ENCODE measurements around the gene PAK1IP1.
"Not testable (repeated sequence)": the region's sequence is repeated elsewhere in the genome, so short reads cannot be mapped to it uniquely, and the experiment has no call there.

PAK1IP1 gene

GRCh38 chr6:10692965-10693538, 1.7 kb upstream of the PAK1IP1 start:
- no peak for FAIRE-seq

DNA sequence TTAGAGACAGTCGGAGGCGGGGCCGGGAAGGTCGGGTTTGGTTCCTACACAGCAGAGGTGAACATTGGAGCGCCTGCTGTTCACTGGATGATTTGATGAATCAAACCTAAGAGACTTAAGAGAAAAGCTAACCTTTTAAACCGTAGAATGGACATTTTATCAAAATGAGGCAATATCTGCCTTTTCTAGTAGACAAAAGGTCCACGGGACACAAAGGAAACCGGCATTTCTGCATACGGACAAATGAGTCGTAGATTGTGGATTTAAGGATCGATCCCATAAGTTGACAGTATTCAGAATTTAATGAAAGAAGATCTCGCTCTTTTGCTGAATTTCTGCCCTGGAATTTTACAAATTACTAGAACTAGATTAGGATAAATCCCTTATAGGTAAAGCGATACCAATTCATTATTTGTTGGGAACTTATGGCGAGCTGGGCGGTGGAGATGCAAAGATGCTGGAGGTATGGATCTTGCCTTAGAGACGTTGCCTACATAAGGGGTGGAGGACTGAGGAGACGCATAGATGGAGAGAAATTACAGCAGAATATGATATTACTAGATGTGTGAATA, 400 bp downstream of the PAK1IP1 start:
- no peak for FAIRE-seq

- no peak for FAIRE-seq
These were observed 1.9 kb downstream of the PAK1IP1 start for GRCh38 chr6:10696655-10697054.

DNA sequence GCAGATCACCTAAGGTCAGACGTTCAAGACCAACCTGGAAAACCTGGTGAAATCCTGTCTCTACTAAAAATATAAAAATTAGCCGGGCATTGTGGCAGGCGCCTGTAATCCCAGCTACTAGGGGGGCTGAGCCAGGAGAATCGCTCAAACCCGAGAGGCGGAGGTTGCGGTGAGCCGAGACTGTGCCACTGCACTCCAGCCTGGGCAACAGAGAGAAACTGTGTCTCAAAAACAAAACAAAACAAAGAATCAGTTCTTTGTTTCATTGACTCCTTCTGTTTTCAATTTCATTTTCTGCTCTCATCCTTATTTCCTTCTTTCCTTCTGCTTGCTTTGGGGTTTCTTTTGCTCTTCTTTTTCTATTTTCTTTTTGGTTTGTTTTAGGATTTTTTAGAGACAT, 19.2 kb downstream of the PAK1IP1 start:
- no peak for FAIRE-seq

- no peak for FAIRE-seq
These were observed 24.7 kb downstream of the PAK1IP1 start for GRCh38 chr6:10719296-10719963.

- no peak for FAIRE-seq
These were observed 25.1 kb downstream of the PAK1IP1 start for GRCh38 chr6:10719964-10720264.

DNA sequence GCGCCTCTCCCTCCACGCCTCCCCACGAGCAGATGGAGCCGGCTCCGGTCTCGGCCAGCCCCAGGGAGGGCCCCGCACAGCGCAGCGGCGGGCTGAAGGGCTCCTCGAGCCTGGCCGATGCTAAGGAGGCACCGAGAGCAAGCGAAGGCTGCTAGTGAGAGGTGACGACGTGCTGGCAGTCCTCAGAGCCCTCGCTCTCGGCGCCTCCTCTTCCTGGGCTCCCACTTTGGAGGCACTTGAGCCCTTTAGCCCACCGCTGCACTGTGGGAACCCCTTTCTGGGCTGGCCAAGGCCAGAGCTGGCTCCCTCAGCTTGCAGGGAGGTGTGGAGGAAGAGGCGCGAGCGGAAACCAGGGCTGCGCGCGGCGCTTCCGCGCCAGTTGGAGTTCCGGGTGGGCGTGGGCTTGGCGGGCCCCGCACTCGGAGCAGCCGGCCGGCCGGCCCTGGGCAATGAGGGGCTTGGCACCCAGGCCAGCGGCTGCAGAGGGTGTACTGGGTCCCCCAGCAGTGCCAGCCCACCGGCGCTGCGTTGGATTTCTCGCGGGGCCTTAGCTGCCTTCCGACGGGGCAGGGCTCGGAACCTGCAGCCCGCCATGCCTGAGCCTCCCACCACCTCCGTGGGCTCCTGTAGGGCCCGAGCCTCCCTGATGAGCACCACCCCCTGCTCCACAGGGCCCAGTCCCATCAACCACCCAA, 25.6 kb downstream of the PAK1IP1 start:
- no peak for FAIRE-seq

DNA sequence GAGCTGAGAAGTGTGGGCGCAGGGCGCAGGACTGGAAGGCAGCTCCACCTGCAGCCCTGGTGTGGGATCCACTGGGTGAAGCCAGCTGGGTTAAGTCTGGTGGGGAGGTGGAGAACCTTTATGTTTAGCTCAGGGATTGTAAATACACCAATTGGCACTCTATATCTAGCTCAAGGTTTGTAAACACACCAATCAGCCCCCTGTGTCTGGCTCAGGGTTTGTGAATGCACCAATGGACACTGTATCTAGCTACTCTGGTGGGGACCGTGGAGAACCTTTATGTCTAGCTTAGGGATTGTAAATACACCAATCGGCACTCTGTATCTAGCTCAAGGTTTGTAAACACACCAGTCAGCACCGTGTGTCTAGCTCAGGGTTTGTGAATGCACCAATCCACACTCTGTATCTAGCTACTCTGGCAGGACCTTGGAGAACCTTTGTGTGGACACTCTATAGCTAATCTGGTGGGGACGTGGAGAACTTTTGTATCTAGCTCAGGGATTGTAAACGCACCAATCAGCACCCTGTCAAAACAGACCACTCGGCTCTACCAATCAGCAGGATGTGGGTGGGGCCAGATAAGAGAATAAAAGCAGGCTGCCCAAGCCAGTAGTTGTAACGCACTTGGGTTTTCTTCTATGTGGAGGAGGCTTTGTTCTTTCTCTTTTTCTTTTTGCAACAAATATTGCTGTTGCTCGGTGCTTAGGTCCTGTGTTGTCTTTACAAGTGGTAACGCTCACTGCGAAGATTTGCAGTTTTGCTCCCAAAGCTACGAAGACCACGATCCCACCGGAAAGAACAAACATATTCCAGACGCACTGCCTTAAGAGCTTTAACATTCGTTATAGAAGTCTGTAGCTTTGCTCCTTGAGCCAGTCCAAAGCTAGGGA, 26.4 kb downstream of the PAK1IP1 start:
- not testable (repeated sequence) for FAIRE-seq

DNA sequence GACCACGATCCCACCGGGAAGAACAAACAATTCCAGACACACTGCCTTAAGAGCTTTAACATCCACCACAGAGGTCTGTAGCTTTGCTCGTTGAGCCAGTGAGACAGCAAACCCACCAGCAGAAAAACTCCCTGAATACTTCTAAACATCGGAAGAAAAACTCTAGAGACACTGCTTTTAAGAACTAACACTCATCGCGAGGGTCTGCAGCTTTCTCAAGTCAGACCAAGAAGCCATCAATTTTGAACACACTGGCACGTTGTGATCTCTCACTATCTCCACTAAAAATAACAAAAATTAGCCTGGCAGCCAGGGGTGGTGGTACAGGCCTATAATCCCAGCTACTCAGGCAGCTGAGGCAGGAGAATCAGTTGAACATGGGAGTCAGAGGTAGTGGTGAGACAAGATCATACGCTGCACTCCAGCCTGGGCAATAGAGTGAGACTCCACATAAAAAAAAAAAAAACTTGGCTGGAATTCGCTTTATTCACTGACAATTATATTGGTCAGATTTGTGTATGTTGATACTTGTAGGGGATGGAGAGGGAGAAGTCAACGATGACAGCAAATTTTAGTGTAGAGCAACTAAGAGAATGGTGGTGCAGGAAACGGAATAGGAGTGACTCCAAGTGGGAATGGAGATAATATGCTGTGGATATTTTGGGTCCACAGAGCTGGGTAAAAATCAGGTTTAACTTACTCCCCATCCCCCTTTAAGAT, 27.2 kb downstream of the PAK1IP1 start:
- FAIRE-seq, result no peak

DNA sequence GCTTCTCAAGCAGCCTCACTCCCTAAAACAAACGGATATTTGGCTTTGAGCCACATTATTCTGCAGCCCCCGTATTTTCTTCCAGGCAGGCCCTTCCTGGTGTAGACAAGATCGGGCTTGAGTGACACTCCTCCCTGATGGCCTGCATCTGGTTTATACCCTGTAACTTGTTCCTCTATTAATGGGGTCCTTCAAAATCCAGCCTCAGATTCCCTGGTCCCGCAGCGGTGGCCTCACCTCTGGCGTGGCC, 27.7 kb downstream of the PAK1IP1 start:
- no peak for FAIRE-seq

DNA sequence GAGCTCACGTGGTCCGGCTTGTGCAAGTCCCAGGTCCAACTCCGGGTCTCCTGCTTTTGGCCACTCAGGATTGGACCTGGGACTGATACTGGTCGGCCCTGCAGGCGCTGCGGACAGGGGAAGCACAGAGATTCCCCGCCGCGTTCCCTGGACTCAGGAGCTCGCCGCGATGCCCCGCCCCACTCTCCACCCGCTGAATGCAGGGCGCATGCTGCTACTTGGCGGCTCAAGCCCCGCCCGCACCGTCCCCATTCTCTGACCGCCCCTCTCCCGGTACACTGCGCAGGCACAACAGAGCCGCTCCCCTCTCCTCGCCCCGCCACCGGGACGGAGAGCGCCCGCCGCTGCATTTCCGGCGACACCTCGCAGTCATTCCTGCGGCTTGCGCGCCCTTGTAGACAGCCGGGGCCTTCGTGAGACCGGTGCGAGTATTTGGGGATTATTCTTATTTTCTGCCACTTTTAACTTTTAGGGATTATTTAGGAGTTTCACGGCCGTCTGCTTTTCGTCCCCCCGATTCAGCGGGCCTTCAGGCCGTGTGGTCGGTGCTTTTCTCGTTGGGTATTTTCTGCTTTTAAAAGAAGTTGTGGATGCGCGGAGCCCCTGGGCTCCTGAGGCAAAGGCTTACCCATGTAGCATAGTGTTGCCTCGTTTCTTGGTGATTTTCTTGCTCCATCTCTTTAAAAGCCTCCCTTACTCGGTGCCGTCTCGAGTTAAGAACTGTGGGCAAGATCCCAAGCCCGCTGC, 28.2 kb downstream of the PAK1IP1 start, which contains the start of gene TMEM14C:
TMEM14C (plus strand) TSS at position 251 of the 747 bp plus-strand sequence. CDS start 1,544 bp downstream, outside the sequence.
- FAIRE-seq, result no peak

- FAIRE-seq, result no peak
These were observed 28.8 kb downstream of the PAK1IP1 start for GRCh38 chr6:10723567-10723881.

GRCh38 chr6:10725044-10725443, 30.3 kb downstream of the PAK1IP1 start:
- no peak for FAIRE-seq

DNA sequence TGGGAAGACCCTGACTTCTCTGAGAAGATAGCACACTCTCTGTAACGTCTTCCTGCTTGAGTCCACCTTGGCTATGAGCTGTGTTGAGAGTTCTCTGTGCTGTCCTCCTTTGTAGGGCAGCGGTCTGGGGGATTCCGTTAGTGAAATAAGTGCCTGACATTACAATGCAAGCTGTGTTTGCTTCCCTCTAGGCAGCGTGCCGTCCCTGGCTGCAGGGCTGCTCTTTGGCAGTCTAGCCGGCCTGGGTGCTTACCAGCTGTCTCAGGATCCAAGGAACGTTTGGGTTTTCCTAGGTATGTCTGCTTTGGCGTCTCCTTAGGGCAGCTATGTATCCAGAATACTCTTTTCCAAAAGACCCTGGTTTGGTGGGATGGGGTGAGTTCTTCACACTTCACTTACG, 30.9 kb downstream of the PAK1IP1 start:
- FAIRE-seq, result no peak

DNA sequence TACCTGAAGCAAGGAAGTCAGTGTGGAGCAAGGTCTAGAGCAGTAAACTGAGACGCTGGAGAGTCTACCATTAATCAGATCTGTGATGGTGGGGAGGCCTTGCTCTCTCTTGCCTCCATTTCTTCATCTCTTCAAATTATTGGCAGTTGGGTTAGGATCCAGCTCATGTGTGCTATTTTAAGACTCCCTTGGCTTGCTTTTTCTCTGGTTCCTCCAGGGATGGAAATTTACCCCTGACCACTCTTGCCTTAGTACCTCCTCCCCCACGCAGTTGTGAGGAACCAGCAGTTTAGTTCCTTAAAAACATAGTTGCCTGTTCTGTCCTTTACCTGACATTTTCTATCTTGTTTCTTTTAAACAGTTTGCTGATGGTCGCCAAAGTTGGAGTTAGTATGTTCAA, 35.5 kb downstream of the PAK1IP1 start:
- FAIRE-seq, result no peak

GRCh38 chr6:10733151-10733715, 38.5 kb downstream of the PAK1IP1 start:
- FAIRE-seq, result no peak

DNA sequence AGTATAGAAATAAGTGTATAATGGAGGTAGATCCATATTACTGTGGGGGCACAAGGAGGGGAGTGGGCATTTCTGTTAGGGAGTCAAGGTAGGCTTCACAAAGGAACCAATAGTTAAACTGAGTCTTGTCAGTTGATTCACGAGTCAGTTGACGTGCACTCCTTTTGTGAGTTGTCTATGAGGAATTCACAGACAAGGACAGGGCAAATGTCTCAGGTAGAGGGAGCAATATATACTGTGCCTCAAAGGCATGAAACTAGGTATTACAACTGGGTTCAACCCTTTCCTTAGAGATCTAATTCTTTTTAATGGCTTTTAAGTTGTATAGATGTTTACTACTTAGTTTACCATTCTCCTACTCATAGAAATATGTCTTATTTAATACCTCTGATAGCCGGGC, 39.1 kb downstream of the PAK1IP1 start:
- FAIRE-seq, result no peak

DNA sequence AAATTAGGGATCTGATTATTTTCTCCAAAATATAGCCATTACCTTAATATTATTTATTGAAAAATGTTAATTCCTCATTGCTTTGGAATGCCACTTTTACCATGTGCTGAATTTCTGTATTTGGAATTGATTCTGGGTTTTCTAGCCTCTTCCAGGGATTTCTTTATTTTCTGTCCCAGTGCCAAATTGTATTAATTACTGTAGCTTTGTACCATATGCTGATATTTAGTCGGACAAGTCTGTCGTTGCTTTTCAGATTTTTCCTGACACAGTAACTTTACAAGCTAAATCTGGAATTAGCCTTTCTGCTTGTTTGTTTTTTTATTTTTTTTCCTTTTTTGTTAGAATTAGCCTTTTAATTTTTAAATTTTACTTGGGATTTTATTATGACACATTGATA, 42.0 kb downstream of the PAK1IP1 start:
- no peak for FAIRE-seq

DNA sequence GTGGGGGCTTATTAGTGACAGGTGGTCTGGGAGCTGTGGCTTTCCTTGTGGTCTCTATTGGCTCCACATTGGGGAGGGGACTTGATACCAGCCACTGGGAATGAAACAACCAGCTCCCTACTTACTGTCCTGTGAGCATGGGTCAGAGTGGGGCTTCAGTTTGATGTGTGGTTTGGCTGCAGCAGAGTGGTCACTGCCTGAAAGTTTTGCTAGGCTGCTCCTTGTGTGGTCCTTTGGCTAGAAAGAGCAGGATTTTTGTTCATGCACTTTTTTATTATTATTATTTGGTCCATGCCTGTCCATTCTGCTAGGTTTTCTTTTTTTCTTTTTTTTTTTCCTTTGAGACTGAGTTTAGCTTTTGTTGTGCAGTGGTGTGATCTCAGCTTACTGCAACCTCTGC, 45.3 kb downstream of the PAK1IP1 start:
- no peak for FAIRE-seq

DNA sequence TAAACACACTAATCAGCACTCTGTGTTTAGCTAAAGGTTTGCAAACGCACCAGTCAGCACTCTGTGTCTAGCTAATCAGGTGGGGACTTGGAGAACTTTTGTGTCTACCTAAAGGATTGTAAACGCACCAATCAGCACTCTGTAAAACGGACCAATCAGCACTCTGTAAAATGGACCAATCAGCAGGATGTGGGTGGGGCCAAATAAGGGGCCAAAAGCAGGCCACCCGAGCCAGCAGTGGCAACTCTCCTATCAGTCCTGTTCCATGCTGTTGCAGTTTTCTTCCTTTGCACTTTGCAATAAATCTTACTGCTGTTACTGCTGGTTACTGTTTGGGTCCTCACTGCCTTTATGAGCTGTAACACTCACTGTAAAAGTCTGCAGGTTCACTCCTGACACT, 46.9 kb downstream of the PAK1IP1 start:
- not testable (repeated sequence) for FAIRE-seq

- no peak for FAIRE-seq
These were observed 47.5 kb downstream of the PAK1IP1 start for GRCh38 chr6:10742251-10742650.

DNA sequence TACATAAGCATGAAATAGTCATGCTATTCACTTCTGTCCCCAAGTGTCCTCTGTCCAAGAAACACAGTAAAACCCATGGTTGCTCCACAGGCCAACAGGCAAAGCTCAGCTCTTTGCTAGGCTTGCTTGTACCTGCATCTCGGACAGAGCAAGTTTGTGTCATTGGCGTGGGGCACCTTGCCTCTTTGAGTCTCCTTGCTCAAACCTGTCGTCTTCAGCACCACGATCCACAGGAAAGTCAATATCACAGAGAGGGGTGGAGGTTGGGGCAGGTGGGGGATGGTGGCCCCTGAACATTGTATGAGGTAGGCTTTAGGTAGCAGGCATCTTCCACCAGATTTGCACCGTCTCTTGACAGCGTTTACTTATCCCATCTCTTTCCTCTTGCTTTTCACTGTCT, 48.7 kb downstream of the PAK1IP1 start:
- no peak for FAIRE-seq

Measured in islet of Langerhans (tissue), 1 donor.